GM19463 (cell line): ENCODE results near the gene TLE4.

Experiments used
- ATAC-seq: cut with Tn5 transposase; IDR thresholded peaks from one replicate; pipeline ENCODE4 v1.9.1; 2021; ENCODE audit warnings: mild to moderate bottlenecking, moderate library complexity; ENCODE audit not compliant: unreplicated experiment

Gene TLE4

DNA sequence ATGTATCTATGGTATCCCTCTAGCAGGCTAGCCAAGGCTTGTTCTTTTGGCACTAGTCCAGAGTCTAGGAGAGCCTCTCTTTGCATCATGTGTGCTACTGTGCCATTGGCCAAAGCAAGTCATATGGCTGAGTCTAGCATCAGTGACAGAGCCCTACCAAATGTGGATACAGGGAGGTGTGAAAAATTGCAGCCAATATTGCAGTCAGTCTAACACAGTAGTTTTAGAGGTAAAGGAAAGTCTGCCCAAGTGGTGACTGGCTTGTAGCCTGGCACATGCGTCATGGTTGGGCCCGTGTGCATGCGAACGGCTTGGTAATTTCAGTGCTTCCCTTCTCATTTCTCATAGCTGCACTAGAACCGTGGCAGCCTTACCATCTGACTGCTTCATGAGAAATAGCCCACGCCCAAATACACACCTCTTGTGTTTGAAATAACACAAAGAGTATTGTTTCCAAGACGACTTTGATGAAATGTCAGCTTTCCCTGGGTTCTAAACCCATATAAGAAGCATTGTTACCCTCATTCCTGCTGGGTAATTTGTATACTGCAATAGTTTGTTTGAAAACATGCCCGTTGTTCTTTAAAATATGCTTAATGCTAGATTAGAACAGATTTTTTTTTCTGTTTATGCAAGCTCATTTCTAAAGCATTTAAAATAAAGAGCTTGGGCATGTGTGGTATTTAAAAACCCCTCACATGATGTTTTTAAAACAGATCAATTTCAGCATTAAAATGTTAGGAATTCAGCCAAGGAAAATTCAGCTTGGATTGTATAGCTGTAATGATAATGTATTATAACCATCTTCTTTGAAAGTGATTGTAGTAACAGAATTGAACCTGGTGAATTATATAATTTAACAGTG is 113.2 kb downstream of the TLE4 start:
- no peak for ATAC-seq

DNA sequence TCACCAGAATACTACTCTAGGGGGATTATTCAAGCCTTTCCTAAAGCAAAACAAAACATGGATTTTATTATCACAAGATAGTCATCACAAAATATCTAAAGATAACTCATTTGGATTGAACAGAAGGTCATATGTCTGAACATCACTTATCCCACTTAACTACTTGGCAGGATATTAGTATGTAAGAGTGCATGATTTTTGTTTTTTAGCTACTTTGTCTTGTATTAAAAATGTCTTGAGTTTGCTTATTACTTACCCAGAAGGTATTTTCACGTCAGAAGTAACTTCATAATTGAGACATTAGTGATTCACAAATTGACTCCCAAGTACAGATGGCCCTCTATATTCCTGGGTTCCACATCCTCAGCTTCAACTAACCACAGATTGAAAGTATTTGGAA is 113.8 kb downstream of the TLE4 start:
- no peak for ATAC-seq

DNA sequence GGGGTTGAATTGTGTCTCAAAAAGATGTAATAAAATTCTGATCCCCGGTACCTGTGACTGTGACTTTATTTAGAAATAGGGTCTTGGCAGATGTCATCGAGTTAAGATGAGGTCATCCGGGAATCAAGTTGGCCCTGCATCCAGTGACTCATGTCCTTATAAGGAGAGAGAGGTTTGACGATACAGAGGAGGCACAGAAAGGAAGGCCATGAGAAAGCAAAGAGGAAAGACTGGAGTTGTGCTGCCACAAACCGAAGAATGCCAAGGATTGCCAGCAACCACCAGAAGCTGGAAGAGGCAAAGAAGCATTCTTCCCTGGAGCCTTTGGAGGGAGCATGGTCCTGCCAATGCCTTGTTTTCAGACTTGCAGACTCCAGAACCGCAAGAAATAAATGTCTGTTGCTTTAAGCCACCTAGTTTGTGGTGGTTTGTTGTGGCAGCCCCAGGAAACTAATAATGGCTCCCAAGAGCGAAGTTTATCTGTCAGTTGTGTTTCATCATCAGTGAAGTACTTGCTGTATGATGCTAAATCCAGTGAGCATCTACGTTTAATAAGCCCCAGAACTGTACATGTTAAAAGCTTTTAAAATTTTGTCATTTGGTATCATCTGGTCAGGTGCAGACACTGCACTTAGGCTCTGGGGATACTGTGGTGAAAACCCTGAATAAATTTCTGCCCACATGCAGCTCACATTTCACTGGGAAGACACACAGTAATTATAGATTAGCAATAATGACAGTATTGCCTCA is 114.8 kb downstream of the TLE4 start:
- ATAC-seq, result no peak

DNA sequence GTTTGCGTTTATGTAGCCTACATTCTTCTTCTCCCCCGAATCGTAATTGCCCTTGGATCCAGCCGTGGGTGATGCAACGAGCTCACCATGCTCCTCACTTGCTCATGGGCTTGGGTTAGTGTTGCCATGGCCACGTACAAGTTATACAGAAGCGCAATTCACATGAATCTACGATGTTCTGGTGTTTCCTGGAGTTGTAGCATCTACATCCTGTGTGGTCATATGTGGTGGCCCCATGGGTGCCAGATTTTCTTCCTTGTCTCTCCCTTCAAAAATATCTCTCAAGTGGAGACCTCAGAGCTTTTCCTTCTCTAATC is 115.3 kb downstream of the TLE4 start:
- ATAC-seq, result no peak

DNA sequence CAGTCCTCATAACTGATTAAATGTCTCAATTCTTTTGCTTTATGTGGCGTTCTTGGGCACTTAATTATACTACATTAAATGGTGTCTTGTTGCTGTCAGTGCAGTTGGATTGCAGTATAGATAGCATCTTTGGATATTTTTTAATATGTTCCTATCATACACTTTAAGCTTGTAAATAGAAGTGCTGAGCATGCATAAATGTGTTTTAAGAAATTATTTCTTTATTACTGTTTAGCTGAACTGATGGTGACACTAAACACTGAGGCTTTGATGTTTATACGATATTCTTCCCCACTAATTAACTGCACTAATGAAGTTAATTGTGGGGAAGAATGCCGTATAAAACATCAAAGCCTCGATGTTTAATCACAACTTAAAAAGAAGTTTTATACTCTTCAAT is 116.6 kb downstream of the TLE4 start:
- ATAC-seq, result no peak

DNA sequence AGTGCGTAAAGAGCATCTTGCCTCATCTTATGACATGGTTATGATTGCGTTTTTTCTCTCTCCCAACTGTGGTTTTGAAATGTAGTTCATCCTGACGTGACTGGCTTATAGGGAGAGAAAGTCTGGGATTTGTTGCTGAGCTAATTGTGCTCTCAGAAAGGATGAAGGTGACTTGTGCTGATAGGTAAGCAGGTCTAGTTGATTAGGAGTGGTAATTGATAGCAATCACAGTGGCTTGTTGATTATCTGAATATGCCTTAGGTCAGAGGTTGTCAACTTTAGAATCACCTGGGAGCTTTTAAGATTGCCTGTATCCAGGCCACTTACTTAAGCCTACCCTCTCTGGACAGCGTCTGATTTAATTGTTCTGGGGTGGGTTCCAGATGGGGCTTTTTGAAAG is 117.8 kb downstream of the TLE4 start:
- ATAC-seq, result no peak

DNA sequence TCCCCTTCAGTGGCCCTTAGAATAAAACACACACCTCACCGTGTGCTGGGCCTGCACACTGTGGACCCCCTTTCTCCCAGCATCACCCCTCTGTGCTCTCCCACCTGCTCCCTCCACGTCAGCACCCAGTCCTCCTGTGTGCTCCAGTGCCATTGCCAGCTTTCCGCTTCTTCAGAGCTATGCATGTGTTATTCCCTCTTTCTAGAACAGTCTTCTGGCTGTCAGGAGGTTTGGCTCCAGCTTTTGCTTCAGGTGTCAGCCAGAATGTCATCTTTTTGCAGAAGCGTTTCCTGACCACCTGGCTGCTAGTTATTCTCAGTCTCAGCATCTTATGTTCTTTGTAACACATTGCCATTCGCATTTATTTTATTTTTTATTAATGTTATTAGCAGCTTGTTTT is 119.7 kb downstream of the TLE4 start:
- ATAC-seq, result no peak

DNA sequence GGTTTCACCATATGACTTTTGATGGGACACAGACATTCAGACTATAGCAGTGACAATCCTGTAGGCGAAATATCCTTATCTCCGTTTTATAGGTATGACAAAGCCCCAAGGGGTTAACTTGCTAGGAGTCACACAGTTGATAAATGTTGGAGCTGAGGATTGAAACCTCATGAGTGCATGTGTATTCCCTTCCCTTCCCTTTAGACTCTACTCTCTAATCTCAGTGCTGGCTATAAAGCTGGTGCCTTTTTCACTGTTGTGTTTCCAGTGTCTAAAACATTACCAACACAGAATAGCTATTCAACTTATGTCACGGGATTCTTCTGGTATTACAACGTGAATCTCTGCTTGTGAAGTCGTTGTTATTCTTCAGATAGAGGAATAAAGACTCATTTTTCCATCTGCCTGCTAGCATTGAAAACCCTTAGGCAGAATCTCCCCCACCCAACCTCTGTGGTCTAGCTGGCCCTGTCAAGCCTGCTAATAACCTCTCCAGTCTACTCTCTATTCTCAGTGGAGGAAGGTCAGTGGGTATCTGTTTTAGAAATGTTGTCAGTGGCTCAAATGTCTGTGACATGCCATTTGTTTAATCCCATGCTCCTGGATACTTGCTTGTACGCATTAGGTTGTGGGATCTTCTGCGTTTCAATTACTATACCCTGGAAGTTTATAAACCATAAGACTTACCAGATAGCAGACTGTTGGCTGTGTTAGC is 121.2 kb downstream of the TLE4 start:
- ATAC-seq, result no peak

DNA sequence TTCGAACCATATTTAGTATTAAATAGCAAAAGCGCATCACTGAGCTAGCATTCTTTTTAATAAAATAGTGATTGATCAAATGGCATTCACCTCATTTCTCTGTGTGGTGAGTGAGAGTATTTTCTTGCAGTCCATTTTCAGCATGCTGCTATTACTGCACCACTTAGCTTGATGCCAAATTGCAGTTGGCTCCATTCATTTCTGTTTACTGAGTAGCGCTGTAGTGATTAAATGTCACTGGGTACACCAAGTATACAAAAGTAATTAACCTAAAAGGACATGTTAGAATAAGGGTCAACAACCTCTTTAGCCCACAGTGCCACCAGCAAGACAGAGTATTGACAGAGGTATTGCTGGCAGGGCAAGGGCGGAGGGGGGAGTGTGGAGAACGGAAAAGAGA is 122.0 kb downstream of the TLE4 start:
- ATAC-seq, result no peak

DNA sequence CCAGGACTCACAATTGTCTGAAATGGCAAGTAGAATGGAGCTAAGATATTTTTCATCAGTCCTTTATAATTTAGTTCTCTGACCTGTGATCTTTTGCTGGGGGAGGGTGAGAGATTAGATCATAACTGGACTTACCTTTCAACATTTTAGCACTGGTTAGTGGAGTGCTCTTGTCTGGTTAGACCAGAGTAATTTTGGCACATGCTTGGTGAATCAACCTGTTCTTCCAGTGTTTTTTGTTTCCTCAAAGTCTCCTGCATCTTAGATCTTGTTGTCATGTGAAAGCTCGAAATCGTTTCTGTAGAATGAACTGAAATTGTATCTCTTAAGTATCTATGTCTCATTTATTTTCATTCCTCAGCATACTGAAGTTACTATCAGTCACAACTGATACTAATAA is 122.4 kb downstream of the TLE4 start:
- ATAC-seq, result no peak

DNA sequence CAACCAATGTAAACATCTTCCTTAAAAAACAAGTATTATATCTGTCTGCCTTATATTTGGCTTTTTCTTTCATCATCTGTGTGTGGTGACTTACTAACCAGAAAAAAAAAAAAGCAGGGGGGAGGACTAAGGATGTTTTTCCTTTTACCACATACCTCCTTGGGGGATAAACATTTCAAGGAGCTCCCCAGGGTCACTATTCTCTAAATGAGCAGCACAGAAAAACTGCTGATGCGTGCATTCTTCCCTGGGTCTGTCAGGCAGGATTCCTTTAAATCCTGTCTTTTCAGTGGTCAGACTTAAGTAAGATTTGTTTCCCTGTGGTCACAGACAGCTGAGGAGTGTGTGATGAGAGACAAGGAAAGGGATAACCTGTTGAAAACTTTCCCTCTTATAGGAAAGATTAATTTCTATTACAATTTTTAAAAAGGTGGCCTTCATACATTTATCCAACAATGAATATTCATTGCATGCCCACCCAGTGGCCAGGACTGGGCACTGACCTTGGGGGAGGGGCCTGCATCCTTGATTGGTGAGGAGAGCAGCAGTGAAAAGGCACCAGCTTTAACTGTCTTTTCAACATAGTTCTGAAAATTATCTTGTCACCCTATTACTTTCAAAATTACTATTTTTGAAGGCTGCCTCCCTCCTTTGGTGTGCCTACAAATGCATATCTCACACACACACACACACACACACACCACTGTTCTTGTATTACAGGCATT is 123.1 kb downstream of the TLE4 start:
- ATAC-seq, result no peak

DNA sequence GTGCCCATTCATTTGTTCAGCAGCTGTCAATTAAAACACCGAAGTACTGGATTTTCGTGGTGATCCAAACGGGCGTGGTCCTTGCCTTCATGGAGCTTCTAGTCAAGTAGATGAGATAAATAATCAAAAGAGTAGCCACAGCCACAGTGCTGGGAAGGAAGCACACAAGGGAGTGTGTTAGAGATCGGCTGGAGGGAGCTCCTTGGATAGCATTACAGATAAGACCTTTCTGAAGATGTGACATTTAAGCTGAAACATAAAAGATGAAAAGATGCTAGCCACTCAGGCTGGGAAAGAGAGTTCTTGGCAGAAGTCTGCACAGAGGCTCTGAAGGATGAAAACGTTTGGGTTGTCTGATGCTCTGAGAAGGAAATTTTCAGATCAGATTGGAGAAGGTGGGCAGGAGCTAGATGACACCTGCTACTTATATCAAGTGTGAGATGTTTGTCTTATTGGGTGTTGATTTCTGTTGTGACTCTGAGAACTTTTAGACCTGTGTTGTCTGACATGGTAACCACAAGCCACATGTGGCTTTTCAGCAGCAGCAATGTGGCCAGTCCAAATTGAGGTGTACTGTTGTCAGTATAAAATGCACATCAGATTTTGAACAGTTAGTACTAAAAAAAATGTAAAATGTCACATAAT is 123.9 kb downstream of the TLE4 start:
- no peak for ATAC-seq

DNA sequence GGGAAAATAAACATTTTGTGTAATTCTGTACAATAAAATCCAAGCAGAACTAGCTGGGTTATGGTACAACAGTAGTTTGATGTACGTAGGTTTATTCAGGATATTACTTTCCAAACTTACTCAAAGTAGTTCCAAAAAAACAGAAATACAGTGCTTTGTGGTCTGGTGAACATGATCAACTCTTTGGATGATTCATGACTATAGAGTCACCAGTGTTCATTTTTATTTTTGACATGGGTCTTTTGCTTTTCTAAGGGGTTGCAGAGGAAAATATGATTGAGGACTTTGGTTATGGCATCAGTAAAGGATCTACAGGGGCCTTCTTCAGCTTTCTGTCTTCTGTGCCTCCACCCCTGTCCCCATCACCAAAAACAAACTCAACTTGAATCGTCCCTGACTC is 127.2 kb downstream of the TLE4 start:
- ATAC-seq, result no peak

DNA sequence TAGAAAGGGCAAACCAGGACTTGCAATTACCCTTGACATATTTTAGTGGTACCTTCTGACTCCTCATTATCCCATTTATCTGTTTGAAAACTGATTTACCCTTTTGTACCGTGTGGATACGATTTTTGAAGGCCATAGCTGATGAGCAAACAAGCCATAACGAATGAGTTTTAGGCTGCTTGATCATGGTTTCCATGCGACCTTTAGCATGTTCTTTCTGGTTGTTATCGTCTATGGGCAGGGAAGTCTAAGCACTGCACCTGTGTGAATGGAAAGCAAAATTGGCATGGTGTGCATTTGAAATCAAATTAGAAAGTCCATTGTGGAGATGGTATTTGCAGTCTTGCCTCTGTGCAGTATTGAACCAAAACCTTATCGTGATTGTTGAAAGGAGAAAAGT is 127.7 kb downstream of the TLE4 start:
- no peak for ATAC-seq

DNA sequence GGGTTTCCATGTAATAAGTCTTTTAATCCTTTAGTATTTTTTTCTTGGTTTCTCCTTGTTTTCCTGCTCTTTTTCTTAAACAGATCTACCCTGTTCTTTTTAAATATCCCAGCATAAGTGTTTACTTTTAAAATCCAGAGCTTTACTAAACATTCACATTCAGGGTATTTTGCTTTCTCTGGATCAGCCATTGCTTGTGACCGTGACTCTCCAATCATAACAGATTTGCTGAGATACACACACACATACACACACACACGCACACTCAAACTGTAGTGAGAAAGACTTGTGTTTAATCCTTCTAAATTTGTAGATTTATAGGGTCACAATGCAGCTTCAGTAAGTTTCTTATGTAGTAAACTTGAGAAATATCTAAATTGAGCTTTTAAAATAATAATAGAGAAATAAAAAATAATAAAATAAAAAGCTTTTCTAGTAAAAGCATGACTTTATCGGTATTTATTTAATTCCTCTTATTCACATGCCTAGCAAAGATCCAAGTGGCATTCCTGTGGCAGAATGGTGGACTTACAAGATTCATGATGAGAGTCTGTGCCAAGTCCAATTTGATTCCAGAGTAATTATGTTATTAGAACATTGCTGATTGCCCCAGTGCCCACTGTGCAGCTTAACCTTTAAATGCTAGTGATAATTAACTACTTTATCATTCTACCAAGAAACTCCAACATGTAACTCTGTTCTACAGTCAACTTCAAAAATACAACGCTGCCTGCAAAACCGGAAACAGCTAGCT is 129.0 kb downstream of the TLE4 start:
- no peak for ATAC-seq

DNA sequence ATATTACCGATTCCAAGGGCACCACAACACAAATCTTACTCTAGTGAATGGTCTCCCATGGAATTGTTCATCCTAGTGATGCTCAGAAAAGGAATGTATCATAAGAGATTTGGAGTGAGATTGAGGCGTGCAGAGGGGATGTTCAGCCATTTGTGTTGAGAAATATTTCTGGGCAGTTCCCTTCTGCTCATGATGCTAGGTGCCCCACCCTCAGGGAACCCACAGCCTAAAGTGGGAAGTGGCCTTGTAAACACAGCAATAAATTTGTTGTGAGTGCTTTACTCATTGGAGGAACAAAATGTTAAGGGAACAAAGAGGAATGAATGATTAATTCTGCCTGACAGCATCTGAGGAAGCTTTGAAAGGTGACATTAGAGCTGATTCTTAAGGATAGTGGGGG is 129.9 kb downstream of the TLE4 start:
- no peak for ATAC-seq

DNA sequence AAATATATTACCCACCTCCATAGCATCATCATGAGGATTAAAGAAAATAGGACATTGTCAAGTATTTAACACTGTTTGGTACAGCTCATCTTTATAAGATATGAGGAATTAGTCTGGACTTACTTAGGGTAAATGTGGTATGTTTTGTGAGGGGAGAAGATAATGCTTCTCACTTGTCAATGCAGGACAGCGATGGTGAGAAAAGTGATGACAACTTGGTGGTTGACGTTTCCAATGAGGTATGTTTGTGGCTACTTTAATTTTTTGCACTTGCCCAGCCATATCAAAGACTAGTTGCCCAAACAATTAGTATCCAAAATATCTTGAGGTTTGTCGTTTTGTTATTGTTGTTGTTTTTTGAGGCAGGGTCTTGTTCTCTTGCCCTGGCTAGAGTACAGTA is 133.9 kb downstream of the TLE4 start:
- no peak for ATAC-seq

DNA sequence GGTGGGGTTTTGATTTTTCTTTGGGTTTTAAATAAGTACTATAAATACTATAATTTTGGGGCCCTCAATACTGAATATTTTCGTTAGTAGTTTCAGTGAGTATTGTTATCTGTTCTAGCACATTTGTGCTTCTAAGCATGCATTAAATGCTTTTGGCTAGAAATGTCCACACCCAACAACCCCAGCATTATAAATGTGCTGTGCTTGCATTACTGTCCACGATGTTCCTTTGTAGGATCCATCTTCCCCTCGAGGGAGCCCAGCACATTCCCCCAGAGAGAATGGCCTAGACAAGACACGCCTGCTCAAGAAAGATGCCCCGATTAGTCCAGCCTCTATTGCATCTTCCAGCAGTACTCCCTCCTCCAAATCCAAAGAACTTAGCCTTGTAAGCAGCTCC is 134.7 kb downstream of the TLE4 start:
- no peak for ATAC-seq

DNA sequence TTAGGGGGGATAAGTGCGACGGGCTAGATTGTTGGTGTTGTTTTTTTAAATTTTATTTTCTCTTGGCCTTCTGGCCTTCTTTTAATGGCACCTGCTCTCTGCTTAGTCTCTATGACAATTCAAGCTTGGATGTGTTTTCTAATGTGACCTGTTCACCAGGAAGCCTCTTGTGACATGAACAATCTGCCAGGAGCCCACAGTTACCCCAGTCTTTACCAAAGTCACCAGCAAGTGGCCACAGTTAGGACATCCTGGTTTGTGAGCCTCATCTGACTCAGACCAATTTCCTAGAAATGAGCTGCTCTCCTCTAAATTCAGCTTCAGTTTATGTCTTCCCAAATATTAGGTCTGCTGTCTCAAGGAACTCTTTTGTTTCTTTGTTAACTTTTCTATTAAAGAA is 135.8 kb downstream of the TLE4 start:
- no peak for ATAC-seq

DNA sequence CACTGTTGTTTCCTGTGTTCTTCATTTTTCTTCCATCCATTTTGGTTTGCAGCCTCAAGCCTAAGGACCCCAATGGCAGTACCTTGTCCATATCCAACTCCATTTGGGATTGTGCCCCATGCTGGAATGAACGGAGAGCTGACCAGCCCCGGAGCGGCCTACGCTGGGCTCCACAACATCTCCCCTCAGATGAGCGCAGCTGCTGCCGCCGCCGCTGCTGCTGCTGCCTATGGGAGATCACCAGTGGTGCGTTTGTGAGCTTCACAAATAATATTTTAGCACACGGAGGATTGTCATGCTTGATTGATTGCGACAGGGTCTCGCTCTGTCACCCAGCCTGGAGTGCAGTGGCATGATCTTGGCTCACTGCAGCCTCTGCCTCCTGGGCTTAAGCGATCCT is 136.8 kb downstream of the TLE4 start:
- ATAC-seq, result no peak
